CD4-positive, alpha-beta T cell treated with Interleukin-4 for 1 hour (primary cell): ENCODE data around the gene IL23R.

ENCODE experiments used
- DNase-seq, 2 donors: peaks; one replicate each; pipeline ENCODE4 v3.0.0-alpha.2; 2020 to 2022

Gene IL23R

DNA sequence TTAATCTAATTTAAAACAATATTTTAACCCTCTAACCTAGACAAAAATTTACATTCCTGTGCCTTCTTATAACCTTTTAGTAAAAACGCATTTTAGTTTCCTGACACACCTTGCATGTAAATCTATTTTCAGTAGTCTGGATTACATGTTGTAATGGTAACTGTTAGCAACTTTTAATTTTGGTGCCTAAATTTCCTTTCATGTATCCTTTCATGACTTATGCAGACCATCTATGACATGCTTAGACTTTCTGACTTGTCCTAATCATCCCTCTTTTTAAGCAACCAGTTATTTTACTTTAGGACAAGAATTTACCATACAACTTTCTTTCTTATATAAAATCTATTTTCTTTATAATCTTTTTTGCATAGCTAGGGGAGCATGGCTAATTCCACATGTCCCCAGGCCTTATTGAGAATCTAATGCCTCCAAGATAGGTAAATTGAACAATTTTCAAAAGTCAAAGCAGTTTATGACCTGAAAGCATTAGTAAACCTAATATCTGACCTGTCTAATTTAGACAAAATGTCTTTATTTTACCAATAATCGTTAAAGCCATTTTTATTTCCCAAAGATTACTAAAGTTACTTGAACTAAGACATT is 83.9 kb downstream of the IL23R start:
- no peak for DNase-seq

DNA sequence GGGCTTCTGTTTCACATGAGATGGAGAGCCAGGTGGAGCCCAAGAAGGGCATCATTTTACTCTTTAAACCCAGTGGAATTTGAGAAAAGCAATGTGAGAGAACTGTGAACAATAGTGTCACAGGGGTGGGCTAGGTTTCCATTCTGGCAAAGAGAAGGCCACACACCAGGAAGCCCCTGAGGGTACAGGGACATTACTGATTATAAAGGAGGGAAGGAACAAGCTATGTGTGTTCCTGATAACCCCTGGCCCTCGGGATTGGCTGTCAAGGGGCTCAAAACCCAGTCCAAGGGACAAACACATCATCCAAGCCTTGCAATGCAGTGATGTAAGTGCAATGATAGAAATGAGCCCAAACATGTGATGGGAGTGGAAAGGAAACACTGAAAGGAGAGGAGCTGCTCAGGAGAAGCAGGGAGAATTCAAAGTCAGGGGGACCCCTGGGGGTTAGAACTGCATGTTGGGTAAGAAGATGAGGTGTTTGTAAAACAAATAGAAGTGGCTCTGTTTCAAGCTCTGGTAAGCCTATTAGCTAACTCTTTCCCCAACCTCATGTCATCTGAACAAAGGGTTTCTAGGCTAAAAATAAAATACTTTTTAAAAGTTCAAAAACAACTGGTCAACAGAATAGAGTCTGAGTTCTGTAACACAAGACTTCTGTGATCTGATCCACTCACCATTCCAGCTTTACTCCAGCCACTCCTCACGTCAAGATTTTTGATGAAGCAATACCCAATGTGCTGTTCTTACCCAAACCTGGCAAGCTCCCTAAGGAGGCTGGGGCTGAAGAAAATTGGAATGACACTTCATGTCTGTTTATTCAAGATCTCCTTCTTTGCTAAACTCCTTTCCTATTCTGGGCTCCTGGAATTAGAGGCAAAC is 90.3 kb downstream of the IL23R start:
- no peak for DNase-seq

DNA sequence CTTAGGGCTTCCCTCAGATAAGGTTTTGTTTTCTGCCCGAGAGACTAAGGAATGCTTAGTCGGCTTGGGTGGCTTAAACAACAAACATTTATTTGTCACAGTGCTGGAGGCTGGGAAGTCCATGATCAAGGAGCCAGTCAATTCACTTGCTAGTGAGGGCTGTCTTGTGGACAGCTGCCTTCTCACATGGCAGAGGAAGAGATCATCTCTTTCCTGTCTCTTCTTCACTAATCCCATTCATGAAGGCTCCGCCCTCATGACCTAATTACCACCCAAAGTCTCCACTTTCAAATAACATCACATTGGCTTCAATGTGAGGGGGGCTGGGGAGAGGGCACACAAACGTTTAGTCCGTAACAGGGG is 90.9 kb downstream of the IL23R start:
- DNase-seq = no peak

DNA sequence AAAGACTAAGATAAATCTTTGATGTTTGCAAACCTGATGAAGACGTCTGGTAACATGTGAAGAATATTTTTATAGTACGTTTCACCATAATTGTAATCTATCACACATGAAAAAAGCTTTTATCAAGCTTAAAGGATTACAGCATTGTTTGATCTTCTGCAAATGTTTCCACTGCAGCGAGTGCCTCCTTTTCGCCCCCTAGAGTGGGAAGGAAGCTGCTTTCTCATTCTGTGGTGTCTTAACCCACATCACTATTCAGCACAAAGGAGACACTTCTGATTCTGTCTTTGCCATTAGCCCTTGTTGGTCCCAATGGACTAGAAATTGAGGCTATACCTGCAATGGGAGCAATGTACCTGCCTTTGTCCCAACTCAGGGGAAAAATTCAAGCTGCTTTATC is 95.4 kb downstream of the IL23R start:
- peak in 1 of 2 donors; percentile 27 for DNase-seq

DNA sequence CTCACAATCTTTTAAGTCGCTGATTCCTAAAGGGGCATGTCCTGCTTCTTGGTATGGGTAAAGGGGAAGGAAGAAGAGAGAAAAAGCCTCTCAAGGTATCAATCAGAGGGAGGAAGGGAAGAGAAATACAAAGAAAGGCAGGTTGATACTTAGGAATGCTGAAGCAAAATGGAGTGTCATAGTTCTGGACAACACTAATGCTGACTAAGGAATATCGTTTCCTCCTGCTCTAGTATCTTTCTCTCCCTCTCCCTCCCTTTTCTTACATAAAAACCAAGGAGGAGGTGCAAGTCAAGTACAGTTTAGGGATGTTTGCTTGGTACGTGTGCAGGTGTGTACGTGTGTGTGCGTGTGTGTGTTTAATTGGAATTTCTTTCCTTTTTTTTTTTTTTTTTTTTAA is 96.5 kb downstream of the IL23R start:
- DNase-seq = no peak

DNA sequence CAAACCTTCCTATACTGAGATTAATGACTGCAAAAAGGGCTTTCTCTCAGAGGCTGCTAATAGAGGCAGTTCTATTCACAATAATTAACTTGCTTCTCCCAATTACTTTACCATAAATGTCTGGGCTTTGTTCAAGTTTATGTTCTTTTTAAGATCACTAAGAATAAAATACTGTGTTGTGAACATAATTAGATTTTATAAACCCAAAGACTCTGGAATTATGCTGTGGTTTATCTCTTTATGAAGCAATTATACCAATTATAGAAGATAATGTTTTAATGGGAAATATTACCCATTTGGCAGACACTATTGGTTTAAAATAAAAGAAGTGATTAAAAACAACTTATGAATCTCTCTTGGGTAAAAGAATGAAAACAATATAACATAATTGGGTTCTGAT is 97.9 kb downstream of the IL23R start:
- no peak for DNase-seq

- DNase-seq = peak in 1 of 2 donors; percentile 6
Measured at GRCh38 chr1:67264899-67265298, 98.6 kb downstream of the IL23R start.

GRCh38 chr1:67269061-67269460 is 102.8 kb downstream of the IL23R start:
- DNase-seq = no peak

DNA sequence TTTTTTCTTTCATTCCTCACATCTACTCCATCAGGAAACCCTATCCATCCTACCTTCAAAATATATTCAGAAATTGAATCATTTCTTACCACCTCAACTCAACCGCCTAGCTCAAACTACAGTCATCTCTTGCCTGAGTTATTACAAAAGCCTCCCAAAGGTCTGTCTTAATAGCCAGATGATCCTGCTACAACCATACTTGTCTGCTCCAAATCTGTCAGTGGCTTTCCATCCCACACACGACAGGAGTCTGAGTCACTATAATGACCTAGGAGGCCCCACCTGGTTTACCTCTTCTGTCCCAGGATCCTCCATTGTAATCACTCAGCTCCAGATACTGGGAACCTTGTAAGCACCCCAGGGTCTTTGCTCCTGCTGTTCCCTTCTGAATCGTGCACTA is 104.3 kb downstream of the IL23R start:
- no peak for DNase-seq

DNA sequence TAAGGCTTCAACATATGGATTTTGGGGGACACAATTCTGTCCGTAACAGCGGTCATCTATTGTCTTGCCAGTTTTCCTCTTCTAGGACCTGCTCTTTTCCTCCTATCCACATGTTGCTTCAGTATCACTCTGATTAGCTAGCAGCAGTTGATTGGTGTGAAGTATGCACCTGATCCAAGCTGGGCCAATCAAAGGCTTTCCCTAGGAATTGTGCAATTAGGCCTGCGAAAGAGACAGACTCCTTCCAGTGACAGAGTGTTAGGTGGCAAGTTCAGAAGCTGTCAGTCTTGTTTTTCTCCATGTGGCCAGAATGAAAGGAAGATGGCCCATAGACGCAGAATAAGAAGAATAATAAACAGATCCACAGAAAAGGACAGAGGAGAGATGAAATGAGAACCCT is 107.3 kb downstream of the IL23R start:
- DNase-seq = no peak

DNA sequence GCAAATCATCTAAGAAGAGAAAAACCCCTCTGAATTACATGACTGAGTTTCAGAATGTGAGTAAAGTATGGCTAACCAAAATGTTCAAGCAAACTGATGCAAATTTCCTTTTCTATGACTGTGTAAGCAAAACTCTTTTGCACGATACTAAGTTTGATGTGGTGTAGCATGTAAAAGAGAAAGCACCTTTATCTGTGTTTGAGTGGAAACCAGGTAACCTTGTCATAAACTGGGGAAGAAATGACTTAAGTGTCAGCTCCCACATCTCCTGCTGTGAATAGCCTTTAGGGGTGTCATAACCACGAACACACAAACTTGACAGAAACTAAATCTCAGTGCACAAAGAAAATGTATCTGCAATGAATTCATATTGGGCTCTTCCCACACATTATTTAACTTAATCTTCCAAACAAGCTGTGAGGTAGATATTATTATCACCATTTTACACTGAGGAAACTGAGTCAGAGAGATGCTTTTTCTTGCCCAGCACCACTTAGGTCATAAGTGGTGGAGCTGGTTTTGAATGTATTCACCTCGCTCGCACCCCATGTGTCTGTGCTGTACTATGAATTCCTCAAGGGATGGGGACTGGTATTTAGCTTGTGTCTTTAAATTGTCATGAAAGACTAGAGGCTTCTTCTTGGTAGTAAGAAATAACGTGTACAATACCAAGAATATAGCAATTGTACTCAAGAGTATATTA is 108.5 kb downstream of the IL23R start:
- peak in 1 of 2 donors; percentile 23 for DNase-seq

DNA sequence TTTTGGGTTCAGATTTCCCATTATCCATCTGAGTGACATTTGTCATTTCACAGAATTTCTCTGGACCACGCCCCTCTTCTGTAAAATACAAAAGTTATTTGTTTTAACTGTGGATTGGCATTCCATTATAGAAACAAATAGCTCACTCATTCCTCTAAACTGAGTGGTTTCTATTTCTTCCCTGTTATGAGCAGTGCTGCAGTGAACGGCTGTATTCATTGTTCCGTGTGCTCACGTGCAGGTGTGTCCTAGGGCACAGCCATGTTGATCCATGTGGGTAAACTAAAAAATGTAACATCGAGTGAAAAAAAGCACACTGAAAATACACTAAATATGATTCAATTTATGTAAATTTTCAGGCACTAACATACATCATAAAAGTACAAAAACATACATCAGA is 114.4 kb downstream of the IL23R start:
- DNase-seq = no peak

- no peak for DNase-seq
Measured at GRCh38 chr1:67281244-67281643, 115.0 kb downstream of the IL23R start.

- no peak for DNase-seq
Measured at GRCh38 chr1:67285780-67286488, 119.7 kb downstream of the IL23R start.

GRCh38 chr1:67290236-67290635 is 124.0 kb downstream of the IL23R start:
- DNase-seq = no peak

DNA sequence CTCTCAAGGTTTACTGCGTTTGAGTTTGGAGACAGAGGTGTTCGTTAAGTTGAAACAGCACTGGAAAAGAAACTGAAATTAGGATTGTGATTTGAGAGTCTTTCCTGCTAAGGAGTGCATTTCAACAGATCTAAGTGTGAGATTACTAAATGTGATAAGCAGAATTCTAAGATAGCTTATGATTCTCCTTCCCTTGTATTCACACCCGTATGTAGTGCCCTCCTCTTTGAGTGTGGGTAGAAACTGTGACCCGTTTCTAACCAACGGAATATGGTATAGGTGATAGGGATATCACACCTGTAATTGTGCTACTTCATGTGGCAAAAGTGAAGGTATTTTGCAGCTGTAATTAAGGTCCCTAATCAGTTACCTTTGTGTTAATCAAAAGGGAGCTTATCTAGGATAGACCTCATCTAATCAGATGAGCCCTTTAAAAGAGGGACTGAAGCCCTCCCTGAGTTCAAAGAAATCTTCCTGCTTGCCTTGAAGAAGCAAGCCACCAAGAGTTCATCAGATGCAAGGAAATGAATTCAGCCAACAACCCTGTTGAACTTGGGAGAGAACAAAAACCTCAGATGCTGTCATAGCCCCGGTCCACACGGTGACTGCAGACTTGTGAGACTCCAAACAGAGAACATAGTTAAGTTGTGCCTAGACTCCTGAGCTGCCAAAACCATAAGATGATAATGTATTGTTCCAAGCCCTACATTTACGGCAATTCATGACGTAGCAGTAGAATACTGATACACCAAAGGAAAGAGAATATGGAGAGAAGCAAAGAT is 128.8 kb downstream of the IL23R start:
- DNase-seq = no peak

GRCh38 chr1:67298762-67299161 is 132.5 kb downstream of the IL23R start:
- DNase-seq = no peak

- DNase-seq = no peak
Measured at GRCh38 chr1:67299296-67299695, 133.0 kb downstream of the IL23R start.

GRCh38 chr1:67300561-67300960 is 134.3 kb downstream of the IL23R start:
- no peak for DNase-seq

GRCh38 chr1:67304023-67304422 is 137.8 kb downstream of the IL23R start:
- DNase-seq = no peak

DNA sequence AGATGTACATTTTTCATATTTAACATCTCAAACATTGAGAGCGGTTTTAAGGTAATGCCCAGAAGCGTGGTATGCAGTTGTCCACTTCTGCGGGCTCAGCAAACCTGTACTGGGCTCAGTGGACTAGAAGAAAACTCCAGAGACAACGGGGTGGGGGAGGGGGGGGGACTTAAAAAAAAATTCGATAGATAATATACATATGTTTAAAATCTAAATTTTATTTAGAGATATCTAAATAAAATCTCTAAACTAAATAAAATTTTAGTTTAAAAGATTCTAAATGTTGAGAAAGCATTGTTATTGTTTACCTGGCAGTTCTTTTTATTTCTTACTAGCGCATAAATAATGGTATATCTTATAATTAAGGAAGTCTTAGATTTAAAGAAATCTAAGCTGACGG is 140.3 kb downstream of the IL23R start:
- no peak for DNase-seq

GRCh38 chr1:67307251-67308060 is 141.2 kb downstream of the IL23R start, which contains the start of gene IL12RB2:
IL12RB2 (plus strand) TSS chr1:67307873; CDS start chr1:67320369, 12,496 bp downstream.
- peak; percentile 32 to 39 for DNase-seq
